Measurements from ENCODE around the gene CDH3.

Gene CDH3

DNA sequence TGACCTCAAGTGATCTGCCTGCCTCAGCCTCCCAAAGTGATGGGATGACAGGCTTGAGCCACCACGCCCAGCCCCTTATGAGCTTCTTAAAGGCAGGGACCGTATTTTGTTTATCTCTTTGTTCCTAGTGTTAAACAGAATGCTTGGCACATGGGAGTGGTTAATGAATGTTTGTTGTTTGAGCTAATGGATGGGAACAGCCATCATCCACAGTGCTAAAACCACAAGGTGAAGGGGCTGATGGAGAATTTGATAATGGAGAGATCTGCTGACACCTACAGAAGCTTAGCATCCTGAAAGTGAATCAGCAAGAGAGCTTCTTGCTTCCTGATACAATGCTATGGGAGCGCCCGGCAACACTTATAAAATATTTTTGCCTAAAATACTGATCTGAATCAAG is 83.4 kb downstream of the CDH3 start:
- TF ChIP-seq, protein P1, sequence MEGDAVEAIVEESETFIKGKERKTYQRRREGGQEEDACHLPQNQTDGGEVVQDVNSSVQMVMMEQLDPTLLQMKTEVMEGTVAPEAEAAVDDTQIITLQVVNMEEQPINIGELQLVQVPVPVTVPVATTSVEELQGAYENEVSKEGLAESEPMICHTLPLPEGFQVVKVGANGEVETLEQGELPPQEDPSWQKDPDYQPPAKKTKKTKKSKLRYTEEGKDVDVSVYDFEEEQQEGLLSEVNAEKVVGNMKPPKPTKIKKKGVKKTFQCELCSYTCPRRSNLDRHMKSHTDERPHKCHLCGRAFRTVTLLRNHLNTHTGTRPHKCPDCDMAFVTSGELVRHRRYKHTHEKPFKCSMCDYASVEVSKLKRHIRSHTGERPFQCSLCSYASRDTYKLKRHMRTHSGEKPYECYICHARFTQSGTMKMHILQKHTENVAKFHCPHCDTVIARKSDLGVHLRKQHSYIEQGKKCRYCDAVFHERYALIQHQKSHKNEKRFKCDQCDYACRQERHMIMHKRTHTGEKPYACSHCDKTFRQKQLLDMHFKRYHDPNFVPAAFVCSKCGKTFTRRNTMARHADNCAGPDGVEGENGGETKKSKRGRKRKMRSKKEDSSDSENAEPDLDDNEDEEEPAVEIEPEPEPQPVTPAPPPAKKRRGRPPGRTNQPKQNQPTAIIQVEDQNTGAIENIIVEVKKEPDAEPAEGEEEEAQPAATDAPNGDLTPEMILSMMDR (IDR thresholded peaks at IDR 0.05; ENCODE audit: low read depth, low read length) = no peak
- H3K4me3 ChIP-seq (ENCODE audit: low read depth, low read length) = no peak overlapping the region

GRCh38 chr16:68731637-68732036 is 86.5 kb downstream of the CDH3 start:
- TF ChIP-seq, protein P1 (IDR thresholded peaks at IDR 0.05; ENCODE audit: low read depth, low read length) = no peak
- H3K4me3 ChIP-seq (ENCODE audit: low read depth, low read length) = no peak overlapping the region

GRCh38 chr16:68732042-68732680 is 87.1 kb downstream of the CDH3 start:
- no peak overlapping the region for H3K4me3 ChIP-seq (ENCODE audit: low read depth, low read length)
- TF ChIP-seq, protein P1 (IDR thresholded peaks at IDR 0.05; ENCODE audit: low read depth, low read length) = no peak

- no peak overlapping the region for H3K4me3 ChIP-seq (ENCODE audit: low read depth, low read length)
- TF ChIP-seq, protein P1 (IDR thresholded peaks at IDR 0.05; ENCODE audit: low read depth, low read length) = no peak
Observed at GRCh38 chr16:68732741-68733399, 87.8 kb downstream of the CDH3 start.

DNA sequence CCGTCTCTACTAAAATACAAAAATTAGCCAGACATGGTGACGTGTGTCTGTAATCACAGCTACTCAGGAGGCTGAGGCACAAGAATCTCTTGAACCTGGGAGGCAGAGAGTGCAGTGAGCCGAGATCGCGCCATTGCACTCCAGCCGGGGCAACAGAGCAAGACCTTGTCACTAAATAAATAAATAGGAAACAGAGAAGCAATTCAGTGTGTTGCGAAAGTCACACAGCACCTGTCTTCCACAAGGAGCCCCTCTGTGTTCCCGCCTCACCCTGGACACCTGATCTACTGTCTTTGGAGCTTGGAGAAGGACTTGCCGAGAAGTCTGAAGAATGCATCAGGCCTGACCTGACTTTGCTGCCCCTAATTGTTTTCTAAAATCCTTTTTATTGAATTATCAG is 88.5 kb downstream of the CDH3 start:
- TF ChIP-seq, protein P1 (IDR thresholded peaks at IDR 0.05; ENCODE audit: low read depth, low read length) = no peak
- no peak overlapping the region for H3K4me3 ChIP-seq (ENCODE audit: low read depth, low read length)

GRCh38 chr16:68734782-68735181 is 89.7 kb downstream of the CDH3 start:
- TF ChIP-seq, protein P1 (IDR thresholded peaks at IDR 0.05; ENCODE audit: low read depth, low read length) = no peak

DNA sequence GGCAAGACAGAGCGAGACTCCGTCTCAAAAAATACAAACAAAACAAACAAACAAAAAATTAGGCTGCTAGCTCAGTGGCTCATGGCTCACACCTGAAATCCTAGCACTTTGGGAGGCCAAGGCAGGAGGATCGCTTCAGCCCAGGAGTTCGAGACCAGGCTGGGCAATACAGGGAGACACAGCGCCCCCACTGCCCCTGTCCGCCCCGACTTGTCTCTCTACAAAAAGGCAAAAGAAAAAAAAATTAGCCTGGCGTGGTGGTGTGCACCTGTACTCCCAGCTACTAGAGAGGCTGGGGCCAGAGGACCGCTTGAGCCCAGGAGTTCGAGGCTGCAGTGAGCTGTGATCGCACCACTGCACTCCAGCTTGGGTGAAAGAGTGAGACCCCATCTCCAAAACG is 91.5 kb downstream of the CDH3 start:
- no peak overlapping the region for H3K4me3 ChIP-seq (ENCODE audit: low read depth, low read length)
- TF ChIP-seq, protein P1 (IDR thresholded peaks at IDR 0.05; ENCODE audit: low read depth, low read length) = no peak

More at GRCh38 chr16:68734782-68735181, 89.7 kb downstream of the CDH3 start:
- H3K4me3 ChIP-seq (ENCODE audit: low read depth, low read length) = no peak overlapping the region
